HG03175 (cell line): ENCODE results near the gene SCFD1.
"Not testable (repeated sequence)": the region's sequence is repeated elsewhere in the genome, so short reads cannot be mapped to it uniquely, and the experiment has no call there.

Experiments
- ATAC-seq: cut with Tn5 transposase; IDR thresholded peaks from one replicate; pipeline ENCODE4 v1.9.1; 2021; ENCODE audit warnings: mild to moderate bottlenecking, moderate library complexity; ENCODE audit not compliant: unreplicated experiment

Gene SCFD1, protein sequence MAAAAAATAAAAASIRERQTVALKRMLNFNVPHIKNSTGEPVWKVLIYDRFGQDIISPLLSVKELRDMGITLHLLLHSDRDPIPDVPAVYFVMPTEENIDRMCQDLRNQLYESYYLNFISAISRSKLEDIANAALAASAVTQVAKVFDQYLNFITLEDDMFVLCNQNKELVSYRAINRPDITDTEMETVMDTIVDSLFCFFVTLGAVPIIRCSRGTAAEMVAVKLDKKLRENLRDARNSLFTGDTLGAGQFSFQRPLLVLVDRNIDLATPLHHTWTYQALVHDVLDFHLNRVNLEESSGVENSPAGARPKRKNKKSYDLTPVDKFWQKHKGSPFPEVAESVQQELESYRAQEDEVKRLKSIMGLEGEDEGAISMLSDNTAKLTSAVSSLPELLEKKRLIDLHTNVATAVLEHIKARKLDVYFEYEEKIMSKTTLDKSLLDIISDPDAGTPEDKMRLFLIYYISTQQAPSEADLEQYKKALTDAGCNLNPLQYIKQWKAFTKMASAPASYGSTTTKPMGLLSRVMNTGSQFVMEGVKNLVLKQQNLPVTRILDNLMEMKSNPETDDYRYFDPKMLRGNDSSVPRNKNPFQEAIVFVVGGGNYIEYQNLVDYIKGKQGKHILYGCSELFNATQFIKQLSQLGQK

DNA sequence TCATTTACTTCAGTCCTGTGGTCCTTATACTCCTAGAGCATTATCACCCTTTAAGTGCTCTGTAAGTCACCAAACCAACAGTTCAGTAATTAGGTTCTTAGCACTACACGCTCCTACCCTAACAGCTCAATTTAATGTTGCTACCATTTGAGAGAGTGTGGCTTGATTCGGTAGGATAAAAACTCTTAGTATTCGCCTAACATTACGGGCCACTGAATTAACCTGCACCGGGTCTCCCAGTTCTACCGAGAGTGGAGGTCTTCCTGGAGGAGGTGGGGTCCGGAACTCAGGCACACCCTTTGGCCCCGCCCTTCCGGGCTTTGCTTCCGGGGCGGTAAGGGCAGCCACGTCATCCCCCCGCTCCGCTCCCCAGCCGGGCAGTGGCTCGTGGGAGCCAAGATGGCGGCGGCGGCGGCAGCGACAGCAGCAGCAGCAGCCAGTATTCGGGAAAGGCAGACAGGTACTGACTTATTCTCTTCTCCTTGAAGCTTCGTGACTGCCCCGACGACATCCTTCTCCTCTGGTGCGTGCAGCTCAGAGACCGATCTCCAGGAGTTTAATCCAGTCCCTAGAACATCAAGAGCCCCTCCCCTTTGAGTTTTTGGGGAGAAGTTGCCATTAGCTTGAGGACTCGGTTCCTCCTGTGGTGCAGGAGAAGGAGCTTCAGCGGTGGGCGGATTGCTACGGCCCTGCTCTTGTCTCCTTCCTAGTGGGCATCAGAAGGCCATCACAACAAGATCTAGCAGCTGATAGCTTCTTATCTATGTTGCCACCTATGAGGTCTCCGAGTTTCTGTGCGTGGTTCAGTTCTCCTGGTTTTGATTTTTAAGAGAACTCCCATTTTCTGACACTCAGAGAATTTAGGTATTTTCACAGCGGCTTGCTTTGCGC lies at the start of gene SCFD1:
Gene SCFD1, plus strand, starts transcription at position 380 of the 891 bp plus-strand sequence. Its CDS starts 20 bp downstream, at position 400.
- ATAC-seq = peak; percentile 92

DNA sequence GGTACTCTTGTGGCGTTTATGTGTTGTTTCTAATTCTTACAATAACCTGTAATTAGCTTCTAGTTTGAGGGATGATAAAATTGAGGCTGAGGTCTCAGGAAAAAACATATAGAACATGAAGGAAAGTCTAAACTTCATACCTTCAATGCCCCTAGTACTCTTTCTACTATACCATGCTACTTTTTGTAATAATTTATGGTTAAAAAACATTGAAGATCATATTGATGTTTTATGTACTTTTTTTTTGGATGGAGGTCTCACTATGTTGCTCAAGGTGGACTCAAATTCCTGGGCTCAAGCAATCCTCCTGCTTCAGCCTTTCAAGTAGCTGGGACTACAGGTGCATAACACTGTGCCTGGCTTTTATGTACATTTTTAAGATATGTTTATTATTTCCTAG lies 49.3 kb upstream of the SCFD1 start:
- ATAC-seq = no peak

DNA sequence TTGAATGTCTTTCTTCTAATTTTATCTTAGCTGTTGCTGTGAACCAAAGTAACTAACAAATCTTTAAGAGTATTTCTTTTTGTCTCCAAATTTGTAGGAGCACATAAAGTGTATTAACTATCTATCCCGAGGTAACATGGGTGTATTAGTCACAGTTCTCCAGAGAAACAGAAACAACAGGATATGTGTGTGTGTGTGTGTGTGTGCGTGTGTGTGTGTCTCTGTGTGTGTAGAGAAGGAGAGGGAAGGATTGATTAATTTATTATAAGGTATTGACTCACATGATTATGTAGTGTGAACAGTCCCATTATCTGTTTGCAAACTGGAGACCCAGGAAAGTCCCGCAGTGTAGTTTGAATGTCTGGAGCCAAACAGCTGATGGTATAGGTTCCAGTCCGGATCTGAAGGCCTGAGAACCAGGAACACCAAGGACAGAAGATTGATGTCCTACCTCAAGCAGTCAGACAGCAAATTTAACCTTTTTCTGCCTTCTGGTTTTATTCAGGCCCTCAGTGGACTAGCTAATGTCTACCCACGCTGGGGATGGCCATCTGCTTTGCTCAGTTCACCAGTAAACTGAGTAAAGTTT lies 48.8 kb upstream of the SCFD1 start:
- ATAC-seq = no peak

DNA sequence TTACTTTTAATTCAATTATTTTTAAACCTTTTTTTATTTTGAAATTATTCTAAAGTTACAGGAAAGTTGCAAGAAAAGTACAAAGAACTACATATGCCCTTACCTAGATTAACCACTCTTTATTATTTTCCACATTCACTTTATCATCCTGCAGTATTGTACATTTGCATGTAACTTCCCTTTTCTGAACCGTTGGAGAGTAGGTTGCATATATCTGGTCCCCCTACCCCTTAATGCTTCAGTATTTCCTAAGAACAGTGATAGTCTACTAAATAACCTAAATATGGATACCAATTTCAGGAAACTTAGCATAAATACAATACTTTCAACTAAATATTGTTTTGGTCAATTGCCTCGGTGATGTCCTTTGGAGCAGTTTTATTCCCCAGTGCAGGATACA lies 48.2 kb upstream of the SCFD1 start:
- no peak for ATAC-seq

DNA sequence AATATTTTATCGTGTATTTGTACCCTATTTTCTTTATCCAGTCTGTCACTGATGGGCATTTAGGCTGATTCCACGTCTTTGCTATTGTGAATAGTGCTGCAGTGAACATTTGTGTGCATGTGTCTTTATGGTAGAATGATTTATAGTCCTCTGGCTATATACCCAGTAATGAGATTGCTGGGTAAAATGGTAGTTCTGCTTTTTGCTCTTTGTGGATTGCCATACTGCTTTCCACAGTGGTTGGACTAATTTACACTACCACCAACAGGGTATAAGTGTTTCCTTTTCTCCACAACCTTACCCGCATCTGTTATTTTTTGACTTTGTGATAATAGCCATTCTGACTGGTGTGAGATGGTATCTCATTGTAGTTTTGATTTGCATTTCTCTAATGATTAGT lies 47.3 kb upstream of the SCFD1 start:
- not testable (repeated sequence) for ATAC-seq

DNA sequence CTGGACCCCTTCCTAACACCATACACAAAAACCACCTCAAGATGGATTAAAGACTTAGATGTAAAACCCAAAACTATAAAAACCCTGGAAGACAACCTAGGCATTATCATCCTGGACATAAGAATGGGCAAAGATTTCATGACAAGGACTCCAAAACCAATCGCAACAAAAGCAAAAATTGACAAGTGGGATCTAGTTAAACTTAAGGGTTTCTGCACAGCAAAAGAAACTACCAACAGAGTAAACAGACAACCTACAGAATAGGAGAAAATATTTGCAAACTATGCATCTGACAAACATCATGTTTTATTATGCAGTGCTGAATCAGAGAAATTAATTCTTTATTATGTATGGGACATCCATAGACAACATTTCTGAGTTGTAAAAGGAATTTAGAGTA lies 45.8 kb upstream of the SCFD1 start:
- not testable (repeated sequence) for ATAC-seq

DNA sequence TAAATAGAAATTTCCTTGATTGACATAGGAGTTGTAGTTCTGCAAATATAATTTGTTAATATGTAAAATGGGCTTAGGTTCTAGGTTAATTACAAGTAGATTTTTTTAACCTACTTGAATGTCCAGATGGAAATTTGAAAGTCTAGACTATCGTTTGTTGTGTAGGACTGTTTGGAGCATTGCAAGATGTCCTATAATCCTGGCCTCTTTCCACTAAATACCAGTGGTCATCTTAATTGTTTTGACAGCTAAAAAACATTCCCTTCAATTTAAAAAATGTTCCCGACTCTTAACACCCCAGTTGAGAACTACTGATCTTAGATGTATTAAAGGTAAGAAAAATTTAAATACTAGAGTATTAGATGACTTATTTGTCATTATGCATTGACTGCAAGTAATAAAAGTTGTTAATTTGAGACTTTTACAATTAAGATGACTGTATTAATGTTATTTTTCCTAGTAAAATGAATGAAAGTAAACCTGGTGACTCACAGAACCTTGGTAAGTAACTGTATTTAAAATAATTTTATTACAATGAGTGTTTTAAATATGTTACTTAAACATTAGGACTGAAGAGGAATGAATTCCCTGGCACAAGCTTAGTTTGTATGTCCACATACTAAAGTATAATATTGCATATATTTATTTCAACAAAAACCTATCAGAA lies 41.4 kb upstream of the SCFD1 start:
- no peak for ATAC-seq

DNA sequence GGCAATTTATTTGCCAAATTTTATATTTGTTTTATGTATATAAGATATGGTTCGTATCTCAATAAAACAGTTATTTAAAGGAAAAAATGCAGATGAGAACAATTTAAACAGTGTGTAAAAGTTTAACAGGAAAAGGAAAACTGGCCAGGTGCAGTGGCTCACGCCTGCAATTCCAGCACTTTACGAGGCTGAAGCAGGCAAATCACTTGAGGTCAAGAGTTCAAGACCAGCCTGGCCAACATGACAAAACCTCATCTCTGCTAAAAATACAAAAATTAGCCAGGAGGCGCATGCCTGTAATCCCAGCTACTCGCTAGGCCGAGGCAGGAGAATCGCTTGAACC lies 40.9 kb upstream of the SCFD1 start:
- ATAC-seq = no peak

DNA sequence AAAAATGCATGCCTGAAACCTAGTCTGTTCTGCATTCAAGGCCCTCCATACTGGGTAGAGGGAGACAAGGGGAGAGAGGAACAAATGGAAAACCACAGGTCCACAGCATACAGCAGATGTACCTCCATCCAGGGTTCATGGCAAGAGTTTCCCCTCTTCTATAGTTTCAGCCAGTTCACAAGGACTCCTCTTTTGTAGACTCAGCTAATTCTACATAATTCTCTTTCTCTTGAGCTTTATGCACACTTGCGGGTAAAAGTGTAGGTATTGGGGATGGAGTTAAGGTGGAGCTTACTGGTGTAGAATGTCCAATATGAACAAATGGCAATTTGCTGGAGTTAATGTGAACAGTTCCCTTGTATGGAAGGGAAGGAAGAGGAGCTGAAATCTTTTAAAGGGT lies 39.7 kb upstream of the SCFD1 start:
- no peak for ATAC-seq

DNA sequence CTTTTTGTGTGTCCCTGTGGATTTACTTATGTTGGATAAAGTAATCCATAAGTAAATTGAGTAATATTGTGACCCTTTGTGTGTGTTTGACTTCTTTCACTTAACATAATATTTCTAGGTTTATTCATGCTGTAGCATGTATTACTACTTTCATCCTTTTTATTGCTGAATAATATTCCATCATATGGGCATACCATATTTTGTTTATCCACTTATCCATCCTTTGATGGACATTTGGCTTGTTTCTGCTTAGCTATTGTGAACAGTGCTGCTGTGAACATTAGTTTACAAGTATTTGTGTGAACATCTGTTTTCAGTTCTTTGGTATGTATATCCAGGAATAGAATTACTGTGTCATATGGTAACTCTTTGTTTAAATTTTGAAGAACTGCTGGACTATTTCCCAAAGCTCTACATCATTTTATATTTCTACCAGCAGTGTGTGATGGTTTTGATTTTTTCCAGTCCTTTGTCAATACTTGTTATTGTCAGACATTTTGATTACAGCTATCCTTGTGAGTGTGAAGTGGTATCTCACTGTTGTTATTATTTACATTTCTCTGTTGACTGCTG lies 38.0 kb upstream of the SCFD1 start:
- no peak for ATAC-seq

DNA sequence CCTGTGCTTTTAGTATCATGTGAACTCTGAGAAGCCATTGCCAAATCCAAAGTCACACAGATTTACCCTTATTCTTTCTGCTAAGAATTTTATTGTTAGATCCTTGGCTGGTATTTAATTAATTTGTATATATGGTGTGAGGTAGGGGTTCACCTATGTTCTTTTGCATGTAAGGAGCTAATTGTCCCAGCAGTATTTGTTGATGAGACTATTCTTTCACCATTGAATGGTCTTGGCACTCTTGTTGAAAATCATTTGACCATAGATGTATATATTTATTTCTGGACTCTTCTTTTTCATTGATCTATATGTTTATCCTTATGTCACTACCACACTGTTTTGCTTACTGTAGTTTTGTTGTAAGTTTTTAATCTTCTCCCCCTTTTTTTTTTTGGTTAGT lies 36.9 kb upstream of the SCFD1 start:
- no peak for ATAC-seq

DNA sequence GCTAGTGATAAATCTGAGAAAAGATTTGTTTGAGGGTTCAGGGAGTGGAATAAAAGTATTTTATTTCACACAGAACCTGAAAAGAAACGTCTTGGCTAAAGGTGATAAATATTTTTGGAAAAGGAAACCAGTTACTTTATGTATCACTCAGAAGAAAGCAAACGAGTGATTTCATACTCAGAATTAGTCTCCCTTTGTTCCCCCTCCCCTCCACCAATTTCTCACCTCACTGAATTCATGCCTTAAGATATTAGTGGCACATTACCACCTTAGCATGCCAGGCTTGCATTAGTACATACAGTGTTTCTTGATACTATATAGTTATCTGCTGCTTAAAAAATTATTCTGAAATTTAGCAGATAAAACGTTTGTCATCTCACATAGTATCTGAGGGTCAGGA lies 35.0 kb upstream of the SCFD1 start:
- ATAC-seq = no peak

DNA sequence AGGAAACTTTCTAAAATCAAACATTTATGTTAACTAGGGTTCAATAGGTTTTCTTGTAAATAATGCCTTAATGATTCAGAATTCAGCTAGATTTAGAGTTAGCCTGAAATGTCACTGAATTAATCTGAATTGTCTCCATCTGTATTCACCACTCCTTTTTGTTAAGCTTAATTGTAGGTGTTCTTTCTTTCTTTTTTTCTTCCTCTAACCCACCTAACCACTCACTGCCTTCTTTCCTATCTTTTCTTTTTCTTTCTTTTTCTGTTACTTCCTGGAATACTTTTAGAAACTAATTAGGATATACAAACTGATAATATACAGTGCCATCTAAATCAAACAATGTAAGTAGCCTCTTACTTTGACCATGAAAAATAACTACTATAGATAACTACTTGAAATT lies 33.2 kb upstream of the SCFD1 start:
- ATAC-seq = no peak

DNA sequence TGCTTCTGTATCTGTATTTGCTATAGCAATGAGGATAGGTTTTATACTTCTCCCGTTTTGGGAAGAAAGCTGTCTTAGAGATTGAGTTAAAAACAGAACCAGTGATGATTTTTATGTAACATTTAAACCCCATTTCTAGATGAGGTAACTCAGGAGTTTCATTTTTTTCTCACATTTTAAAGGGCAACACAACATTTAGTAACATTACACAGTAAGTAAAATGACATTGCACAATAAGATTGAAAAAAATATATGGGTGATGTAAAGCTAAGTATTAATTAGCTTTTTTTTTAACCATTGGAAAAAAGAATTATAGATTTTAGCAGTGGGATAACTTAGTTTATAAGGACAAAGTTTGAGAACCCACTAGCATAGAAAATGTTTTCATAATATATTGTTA lies 25.2 kb upstream of the SCFD1 start:
- no peak for ATAC-seq

DNA sequence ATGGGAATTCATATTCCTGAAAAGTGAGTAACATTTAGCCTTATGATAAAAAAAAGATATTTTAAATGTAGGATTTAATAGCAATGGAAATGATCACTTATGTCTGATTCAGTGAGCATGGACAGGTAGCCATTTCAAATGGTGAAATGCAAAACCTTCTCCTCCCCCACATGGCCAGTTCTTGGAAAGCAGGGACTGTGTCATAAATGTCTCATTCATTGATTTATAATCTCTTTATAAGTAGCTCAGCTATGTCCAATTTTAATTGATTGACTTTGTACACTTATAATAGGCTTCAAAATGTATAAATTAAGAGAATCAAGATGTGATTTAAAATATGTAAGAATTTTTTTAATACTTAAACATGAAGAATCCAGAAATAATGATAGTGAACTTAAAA lies 24.6 kb upstream of the SCFD1 start:
- ATAC-seq = no peak

DNA sequence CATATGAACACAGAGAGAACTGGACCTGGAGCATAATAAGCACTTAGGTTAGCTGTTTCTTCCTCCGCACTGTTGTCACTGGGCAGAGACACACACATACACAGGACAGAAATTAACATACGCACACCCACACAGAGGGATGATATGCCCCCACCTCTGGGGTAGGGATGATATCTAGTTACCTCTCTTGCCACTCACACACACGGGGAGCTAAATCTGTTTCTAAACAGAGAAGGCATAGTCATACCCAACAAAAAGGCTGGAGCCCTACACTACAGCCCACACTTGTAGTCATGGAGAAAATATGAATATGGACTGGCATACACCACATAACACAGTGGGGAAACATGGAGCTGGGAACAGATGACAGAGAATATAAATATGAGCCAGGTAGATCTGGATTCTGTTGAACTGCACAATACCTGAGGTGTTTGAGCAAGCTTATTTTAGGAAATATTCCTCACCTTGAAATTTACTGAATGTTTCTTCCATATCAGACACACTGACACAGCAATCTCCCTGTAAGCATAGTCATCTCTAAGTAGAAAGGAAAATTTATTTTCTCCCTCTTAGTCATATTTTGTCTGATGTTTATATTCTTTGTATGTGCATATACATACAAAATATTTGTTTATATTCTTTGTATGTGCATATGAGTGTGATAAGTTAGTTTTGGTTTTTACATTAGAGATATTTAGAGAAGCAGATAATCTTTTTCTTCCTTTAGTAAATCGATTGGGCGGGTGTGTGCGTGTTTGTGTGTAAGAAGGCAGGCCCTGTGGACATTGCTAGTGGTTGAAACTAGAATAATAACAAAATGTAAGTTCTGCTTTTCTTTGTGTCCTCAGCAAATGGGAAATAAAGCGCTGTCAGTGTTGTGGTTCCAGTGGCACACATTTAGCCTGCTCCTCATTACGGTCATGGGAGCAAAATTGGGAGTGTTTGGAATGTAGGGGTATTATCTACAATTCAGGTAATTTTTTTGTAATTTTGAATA lies 20.9 kb upstream of the SCFD1 start:
- ATAC-seq = no peak

DNA sequence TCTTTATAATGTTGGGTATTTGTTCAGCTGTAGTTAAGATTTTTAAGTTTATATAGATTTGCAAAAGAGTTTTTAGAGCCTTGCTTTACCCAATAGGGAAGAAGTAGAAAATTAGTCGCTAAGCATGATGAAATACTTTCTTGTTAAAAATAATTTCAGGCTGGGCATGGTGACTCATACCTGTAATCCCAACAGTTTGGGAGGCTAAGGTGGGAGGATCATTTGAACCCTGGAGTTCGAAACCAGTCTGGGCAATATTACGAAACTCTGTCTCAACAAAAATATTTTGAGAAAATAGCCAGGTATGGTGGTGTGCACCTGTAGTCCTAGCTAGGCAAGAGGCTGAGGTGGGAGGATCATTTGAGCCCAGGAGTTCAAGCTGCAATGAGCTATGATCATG lies 18.7 kb upstream of the SCFD1 start:
- no peak for ATAC-seq

DNA sequence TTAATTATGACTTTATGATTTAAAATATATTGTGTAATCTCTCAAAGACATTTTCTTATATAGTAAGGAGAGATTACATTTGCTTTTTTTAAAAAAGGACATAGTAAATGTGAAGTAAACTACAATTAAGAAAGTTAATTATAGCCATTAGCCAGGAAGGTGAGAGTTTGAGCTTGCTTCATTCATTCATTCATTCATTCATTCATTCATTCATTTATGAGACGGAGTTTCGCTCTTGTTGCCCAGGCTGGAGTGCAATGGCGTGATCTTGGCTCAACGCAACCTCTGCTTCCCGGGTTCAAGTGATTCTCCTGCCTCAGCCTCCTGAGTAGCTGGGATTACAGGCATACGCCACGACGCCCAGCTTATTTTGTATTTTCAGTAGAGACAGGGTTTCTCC lies 17.4 kb upstream of the SCFD1 start:
- ATAC-seq = not testable (repeated sequence)

DNA sequence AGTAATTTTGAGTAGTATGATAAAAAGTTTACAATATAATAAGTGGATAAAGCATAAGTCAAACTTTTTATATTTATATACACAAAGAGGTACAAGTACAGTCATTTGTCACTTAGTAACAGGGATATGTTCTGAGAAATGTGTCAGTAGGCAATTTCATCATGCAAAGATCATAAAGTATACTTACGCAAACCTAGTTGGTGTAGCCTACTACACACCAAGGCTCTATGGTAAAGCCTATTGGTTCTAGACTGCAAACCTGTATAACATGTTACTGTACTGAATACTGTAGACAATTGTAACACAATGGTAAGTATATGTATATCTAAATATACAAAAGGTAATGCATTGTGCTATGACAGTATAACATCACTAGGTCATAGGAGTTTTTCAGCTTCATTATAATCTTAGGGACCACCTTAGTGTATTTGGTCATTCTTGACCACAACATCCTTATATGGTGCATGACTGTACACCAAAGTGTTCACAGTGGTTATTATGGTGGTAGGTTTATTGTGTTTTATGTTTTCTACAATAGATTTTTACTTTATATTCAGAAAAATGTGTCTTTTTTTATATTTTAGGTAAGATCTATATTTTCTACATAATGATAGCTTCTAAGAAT lies 14.9 kb upstream of the SCFD1 start:
- ATAC-seq = no peak
